Measurements from ENCODE around the gene ZNF280C. TPM values are rescaled to one million over a fixed set of nuclear protein-coding genes. Genes with fewer than 3 reads are reported as not detected.
A peak's percentile ranks its signal among the peaks of the same experiment; 100 is the strongest.

Gene ZNF280C
- total RNA-seq (1 to 10 TPM; 2.8 to 4.1 (median 3.3) TPM), polyA plus RNA-seq (1 to 10 TPM in 1 of 3 donors, under 1 TPM in 2; 0.72 to 1.2 (median 0.89) TPM)
- long read RNA-seq, donor 1, result 0 reads
- long read RNA-seq, donor 2, partial matches to known transcripts, result 1 of 1 reads
- long read RNA-seq, donor 2, other reads (novel, unspliced or antisense), result 0 of 1 reads

- Histone ChIP-seq H3K36me3 (ENCODE audit: insufficient read depth in 1 of 2, low read depth in 1 of 2) (no peaks in the 10 kb centered on the region), H3K27me3 (ENCODE audit: insufficient read depth in 3 of 3, low read length in 2 of 3) (no peaks in the 10 kb centered on the region), H3K4me3 (peak within 1 kb of the TSS; percentile 76), H3K27ac (peak within 1 kb of the TSS; percentile 77), H3K4me1 (peaks cover 5% of the 10 kb centered on the region), H3K9me3 (no peaks in the 10 kb centered on the region)
- intact Hi-C loops (cut with DNase I), result no loop called here
- peak; percentile 16 for TF ChIP-seq CTCF (IDR thresholded peaks at IDR 0.05)
- peak; percentile 91 to 98 (median 98) for ATAC-seq
- 3 to 28% (median 3%) methylated on average over 34 to 57 of the region's 59 CpGs for WGBS, 3 donors
- DNase-seq, result peak; percentile 89 to 93
Measured at GRCh38 chrX:130268449-130269170, at the start of gene ZNF280C. TSS of gene ZNF280C (minus strand) at chrX:130268899. CDS start at chrX:130260449, 8,450 bp downstream.

- H3K27ac ChIP-seq, result no peak overlapping the region
- no peaks in the 10 kb centered on the region for H3K27me3 ChIP-seq (ENCODE audit: insufficient read depth in 3 of 3, low read length in 2 of 3)
- H3K9me3 ChIP-seq, result peaks cover 4% of the 10 kb centered on the region
- TF ChIP-seq CTCF (IDR thresholded peaks at IDR 0.05), result no peak
- H3K36me3 ChIP-seq (ENCODE audit: insufficient read depth in 1 of 2, low read depth in 1 of 2), result no peaks in the 10 kb centered on the region
- no peak overlapping the region for H3K4me3 ChIP-seq
- DNase-seq (no peak), ATAC-seq (peak in 1 of 4 donors; percentile 55)
- no peaks in the 10 kb centered on the region for H3K4me1 ChIP-seq
- intact Hi-C loops (cut with DNase I), result no loop called here
- WGBS, 3 donors, result 61 to 82% (median 67%) methylated on average over 5 of the region's 5 CpGs
Measured at GRCh38 chrX:130304587-130305368, 36.1 kb upstream of the ZNF280C start.

GRCh38 chrX:130301977-130302376 is 33.3 kb upstream of the ZNF280C start:
- WGBS, 3 donors, result 28 to 88% (median 51%) methylated on average over 1 of the region's 1 CpG

GRCh38 chrX:130301405-130301804 is 32.7 kb upstream of the ZNF280C start:
- DNase-seq (no peak), ATAC-seq (no peak)
- no peak overlapping the region for H3K27ac ChIP-seq
- no peak overlapping the region for H3K4me3 ChIP-seq
- no peaks in the 10 kb centered on the region for H3K36me3 ChIP-seq (ENCODE audit: insufficient read depth in 1 of 2, low read depth in 1 of 2)
- intact Hi-C loops (cut with DNase I), result no loop called here
- H3K27me3 ChIP-seq (ENCODE audit: insufficient read depth in 3 of 3, low read length in 2 of 3), result no peaks in the 10 kb centered on the region
- WGBS, 3 donors, result 83 to 100% (median 100%) methylated on average over 1 of the region's 1 CpG
- no peaks in the 10 kb centered on the region for H3K4me1 ChIP-seq
- no peaks in the 10 kb centered on the region for H3K9me3 ChIP-seq
- no peak for TF ChIP-seq CTCF (IDR thresholded peaks at IDR 0.05)

More at GRCh38 chrX:130301977-130302376, 33.3 kb upstream of the ZNF280C start:
- no peaks in the 10 kb centered on the region for H3K4me1 ChIP-seq
- DNase-seq (no peak), ATAC-seq (no peak)
- H3K27me3 ChIP-seq (ENCODE audit: insufficient read depth in 3 of 3, low read length in 2 of 3), result no peaks in the 10 kb centered on the region
- no peaks in the 10 kb centered on the region for H3K9me3 ChIP-seq
- TF ChIP-seq CTCF (IDR thresholded peaks at IDR 0.05), result no peak
- no peak overlapping the region for H3K4me3 ChIP-seq
- H3K36me3 ChIP-seq (ENCODE audit: insufficient read depth in 1 of 2, low read depth in 1 of 2), result no peaks in the 10 kb centered on the region
- H3K27ac ChIP-seq, result no peak overlapping the region
- intact Hi-C loops (cut with DNase I), result no loop called here

Data from psoas muscle (tissue), 8 donors.